T-helper 22 cell (primary cell): ENCODE results near the gene MDC1.
A peak's percentile ranks its signal among the peaks of the same experiment; 100 is the strongest.
"Not testable (repeated sequence)": the region's sequence is repeated elsewhere in the genome, so short reads cannot be mapped to it uniquely, and the experiment has no call there.

Source experiments
- DNase-seq: peaks from one replicate; pipeline ENCODE4 v3.0.0-alpha.2; 2020; ENCODE audit warnings: low read depth

Gene MDC1

DNA sequence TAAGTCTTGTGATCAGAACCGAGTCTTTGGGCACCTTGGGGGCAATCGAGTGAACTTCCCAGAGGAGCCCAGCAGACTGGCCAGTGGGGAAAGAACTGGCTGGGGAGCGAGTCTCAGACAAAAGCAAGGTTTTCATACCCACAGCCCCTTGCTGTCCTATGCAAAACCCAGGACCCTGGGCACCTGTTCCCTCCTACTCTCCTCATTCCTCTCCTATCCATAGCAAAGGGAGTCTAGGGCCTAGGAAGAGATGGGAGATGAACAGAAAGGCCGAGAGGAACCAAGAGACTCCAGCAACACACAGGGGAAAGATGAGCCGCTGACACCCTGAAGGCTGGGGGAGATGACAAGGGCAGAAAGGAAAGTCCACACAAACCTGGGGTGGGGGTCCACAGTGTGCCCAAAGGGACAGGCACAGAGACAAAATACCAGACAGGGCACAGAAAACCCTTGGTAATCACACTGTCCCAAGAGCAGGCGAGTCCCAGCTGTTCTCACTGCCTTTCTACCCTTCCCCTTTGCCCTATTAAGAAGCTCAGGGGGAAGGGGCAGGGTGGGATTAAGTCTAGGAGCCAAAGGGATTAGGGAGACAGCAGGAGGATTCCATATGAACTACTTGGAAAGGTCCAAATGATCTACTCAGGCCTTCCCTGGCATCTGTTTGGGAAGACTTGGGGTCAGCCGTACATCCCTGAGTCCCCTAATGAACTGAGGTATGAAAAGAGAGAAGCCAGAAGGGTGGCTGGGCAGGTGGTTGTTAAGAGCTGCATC lies 37.1 kb downstream of the MDC1 start:
- DNase-seq: no peak

GRCh38 chr6:30678964-30679726 lies 37.9 kb downstream of the MDC1 start:
- DNase-seq: peak; percentile 75

DNA sequence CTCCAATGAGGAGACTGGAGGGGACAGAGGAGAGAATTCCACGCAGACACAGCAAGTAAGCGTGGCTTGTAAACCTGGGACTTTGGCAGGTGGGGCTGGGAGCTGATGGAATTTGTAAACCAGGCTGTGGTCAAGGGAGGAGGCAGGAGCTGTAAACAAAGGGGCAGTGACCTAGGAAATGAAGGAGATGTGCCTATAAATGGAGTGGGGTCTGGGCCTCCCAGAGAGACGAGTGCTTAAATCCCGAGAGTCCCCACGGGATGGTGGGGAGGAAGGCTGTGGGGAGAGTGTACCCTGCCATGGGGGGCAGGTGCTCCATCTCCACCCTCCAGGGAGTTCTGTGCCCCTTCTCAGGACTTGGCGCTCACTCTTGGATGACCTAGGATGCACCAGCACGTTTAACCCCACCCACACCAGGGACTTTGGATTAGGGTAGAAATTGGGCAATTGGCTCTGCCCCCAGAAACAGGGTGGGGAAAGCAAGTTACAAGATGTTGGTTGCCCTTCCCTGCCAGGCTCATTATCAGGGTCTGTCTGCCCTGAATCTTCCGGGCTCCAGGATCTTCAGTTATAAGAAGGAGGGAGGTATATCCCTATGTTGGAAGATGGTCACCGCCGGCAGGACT lies 40.3 kb downstream of the MDC1 start:
- no peak for DNase-seq

GRCh38 chr6:30672445-30673253 lies 44.4 kb downstream of the MDC1 start, which contains the start of gene DHX16:
Gene DHX16, minus strand, starts transcription at chr6:30673006. Its CDS starts 165 bp downstream, at chr6:30672841.
- peak; percentile 81 for DNase-seq

DNA sequence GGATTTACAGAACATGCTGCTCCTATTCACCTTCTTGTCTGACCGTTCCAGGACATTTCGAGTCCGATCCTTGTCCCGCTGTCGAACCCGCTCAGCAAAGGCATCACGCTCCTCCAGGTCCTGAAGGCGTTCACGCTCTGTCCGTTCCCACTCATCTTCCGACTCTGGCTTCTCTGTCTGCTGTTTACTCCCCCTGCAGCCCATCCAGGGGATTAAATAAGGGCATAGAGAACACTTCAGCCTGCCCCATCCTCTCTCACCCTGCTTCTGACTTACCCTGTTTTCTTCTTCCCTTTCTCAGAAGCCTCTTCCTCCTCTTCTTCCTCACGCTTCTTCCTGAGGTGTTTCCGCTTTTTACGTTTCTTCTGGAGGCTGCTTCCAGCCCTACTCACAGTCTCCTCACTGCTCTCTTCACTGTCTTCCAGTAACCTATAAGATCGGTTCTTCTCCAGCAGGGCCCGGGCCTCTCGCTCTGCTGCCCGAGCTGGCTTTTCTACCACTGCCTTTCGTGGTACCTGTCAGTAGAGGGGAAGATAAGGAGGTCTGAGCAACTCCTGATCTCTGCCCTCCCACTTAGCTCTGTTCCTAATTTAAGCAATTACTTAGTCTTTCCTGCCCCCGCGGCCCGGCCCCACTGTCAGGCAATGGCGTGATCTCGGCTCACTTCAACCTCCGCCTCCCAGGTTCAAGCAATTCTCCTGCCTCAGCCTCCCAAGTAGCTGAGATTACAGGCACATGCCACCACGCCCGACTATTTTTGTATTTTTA lies 46.1 kb downstream of the MDC1 start:
- DNase-seq: no peak

GRCh38 chr6:30666300-30666699 lies 50.8 kb downstream of the MDC1 start:
- DNase-seq: not testable (repeated sequence)

DNA sequence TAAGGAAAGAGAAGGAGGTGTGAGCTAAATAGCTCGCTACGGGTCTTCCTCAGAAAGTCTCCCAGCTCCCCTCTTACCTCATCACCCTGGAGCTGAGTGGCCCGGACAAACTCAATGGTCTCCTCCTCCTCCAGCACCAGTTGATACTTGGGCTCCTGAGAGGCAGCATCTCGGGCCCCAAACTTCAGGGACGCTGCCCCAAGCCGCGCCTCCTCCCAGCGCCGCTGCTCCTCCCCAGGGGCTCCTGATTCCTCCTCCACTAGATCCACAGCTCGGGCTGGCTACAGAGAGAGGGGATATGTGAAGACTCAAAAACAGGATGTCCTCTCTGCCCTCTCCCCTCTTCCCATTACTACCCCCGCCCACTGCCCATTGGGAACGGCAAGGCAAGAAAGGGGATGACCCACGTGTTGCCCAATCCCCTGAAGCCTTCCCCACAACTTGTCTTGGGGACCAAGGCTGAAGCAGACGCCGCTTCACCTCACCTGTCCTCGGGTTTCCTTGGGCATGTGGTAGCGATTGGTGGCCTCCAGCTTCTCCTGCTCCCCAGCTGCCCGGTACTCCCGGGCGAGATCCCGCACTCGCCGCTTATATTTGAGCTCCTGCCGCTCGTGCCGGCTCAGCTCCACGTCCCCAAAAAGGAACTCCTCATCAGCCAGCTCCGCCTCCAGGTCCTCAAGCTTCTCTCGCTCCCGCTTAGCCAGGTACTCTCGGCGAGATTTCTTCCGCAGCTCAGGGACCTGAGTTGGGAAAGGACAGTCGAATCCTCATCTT lies 51.9 kb downstream of the MDC1 start:
- no peak for DNase-seq

DNA sequence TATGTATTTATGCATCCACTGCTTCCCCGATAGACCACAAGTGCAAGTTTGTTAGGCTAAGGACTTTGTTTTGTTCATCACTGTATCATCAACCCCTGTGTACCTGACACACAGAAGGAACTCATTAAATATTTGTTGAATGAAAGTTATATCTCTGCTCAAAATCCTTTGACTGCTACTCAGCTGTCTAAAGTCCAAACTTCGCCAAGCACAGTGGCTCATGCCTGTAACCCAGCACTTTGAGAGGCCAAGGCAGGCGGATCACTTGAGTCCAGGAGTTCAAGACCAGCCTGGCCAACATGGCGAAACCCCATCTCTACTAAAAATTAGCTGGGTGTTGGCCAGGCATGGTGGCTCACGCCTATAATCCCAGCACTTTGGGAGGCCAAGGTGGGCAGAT lies 59.2 kb downstream of the MDC1 start:
- not testable (repeated sequence) for DNase-seq

GRCh38 chr6:30657454-30657853 lies 59.6 kb downstream of the MDC1 start:
- no peak for DNase-seq

DNA sequence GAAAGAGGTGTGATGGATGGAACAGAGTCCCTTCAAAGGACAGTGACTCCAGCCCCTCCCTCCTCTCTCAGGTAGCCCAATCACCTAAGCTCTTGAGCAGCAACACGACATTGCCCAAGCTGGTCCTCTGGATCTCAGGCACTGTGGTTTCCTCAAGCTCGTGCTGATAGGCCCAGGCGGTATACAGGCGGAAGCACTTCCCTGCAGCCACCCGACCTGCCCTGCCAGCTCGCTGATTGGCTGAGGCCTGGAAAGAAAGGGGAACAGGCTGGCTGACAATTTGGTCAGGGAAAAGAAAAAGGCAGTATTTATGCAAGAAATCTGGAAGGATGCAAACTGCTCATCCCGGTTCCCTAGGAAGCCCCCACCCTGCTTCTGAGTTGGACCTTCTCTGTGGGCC lies 60.6 kb downstream of the MDC1 start:
- no peak for DNase-seq

GRCh38 chr6:30655743-30656094 lies 61.4 kb downstream of the MDC1 start:
- DNase-seq: no peak

DNA sequence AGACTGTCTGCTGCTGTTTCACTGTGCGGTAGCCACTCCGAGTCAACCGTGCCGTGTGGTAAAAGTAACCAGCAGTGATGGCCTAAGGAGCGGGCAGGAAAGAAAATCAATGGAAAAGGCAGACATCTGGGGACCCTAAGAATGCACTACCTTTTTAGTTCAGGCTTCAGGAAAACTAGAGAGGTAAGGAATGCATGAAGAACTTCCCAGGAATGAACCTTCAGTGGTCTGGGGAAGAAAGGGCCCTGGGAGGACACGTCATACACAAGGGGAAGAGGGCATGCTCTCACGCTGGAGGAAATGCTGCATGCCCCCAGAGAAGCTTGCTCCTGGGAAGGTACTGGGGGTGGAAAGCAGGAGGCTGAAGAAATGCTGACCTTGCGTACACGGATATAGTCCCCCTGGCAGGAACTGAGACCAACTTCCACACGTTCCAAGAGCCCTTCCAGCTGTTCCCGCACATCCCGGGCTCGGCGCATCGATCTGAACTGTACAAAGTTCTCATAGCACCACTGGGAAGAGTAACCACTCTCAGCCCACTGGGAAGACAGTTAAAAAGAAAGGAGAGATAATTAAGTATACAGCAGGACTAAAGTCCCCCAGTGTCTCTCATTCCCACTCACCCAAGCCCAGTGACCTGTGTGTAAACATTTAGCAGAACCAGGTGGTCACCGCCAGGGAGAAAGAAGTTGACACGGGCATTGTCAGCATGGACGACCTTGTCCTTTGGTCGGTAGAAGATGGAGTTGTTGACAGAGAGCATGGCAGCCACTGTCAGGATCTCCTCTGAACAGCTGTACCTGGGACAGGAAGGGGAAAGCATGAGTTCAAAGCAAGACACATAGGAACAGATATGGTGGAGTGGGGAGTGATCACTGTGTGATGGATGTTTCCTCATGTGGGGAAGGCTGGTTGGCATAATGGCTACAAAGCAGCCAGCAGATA lies 62.0 kb downstream of the MDC1 start:
- no peak for DNase-seq

DNA sequence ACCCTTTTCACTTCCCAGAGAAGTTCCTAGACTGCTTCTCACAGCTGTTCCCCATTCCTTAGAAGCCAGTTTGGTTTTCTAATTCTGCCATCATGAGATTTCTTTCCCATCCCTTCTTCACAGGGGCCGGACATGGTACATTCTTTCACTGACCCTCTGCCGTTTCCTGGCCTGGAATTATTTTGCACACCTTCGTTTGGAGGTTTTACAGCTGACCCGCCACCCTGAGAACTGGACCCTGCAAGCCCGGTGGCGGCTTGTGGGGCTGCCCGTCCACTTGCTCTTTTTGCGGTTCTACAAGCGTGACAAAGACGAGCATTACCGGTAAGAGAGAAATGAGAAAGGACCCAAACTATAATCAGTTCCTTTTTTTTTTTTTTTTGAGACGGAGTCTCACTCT lies 65.9 kb downstream of the MDC1 start:
- DNase-seq: no peak
